GM19238 (cell line): ENCODE results near the gene VWA8.
A peak's percentile ranks its signal among the peaks of the same experiment; 100 is the strongest.

Experiments used
- DNase-seq: peaks from one replicate; pipeline ENCODE4 v3.0.0; 2011; ENCODE audit warnings: low spot score; ENCODE audit not compliant: insufficient read length

VWA8 gene

DNA sequence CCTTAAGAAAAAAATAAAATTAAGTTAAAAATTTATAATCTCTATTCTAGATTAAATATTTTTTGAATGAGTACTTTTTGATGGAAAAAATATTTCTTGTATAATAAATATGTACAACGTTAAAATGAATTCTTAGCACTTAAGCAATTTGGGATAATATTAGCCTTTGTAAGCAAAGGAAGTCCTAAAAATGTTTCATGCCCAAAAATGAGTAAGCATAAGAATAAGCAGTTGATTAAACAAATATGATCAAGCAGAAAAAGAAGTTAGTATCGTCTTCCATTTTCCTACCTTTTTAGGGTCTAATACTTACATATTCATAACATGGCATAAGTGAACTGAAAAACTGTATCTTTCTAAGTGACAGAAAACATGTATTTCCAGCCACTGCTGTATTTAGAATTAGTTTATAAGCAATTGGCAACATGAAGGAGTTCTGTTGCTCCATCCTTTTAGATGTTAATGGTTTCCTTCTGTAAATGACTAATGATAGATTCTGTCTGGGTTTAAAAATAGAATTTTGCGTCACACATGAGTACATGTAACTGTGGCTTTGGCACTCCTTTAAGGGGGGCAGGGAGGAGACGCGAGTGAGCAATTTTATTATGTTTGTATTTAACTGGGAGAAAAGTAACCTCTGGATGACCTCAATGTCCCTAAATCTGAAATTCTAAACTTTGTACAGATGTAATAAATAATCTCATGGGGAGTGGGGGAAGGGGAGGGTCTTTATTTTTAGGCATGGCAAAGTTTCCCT, 266.2 kb downstream of the VWA8 start:
- peak; percentile 1 for DNase-seq

DNA sequence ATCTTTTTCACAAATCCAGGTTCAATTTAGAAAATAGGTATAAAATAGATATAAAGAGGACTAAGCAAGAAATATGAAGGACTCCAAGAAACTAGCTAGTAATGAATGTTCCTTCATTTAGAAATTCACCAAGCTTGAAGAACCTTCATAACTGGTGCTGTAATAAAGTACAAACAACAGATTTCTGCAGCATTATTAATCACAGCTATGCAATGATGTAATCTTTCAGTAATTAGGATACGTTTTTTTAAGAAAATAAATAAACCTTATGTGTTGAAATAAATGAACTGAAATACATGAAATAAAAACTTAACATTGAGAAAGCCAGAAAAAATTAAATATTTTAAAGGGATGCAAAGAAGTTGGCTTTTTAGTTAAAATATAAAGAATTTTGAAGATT, 267.5 kb downstream of the VWA8 start:
- no peak for DNase-seq

DNA sequence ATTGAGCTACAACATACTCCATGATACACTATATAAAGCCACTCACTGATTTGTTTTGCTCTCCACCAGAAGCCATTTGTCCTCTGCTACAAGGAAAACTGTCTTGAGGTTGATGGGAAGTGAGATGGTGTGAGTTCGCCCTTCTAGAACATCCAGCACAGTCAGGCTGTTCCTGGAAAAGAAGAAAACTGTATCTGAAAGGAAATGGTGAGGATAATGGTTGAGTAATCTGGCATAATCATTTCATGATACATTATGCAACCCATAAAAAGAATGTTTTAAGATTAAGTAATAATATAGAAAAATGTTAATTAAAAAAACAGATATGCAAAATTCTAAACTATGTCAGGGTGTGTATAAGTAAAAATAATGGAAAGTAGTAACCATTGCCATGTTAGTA, 269.6 kb downstream of the VWA8 start:
- no peak for DNase-seq

DNA sequence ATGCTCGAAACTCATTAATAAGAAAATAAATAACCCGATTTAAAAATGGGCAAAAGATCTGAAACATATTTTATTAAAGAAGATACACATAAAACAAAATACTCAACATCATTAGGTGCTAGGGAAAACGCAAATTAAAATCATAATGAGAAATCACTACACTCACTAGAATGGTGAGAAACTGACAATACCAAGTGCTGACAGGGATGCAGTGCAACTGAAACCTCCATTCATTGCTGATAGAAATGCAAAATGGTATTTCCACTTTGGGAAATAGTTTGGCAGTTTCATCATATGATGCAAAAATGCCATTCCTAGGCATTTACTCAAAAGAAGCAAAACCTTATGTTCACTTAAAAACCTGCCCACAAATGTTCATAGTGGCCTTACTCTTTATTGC, 278.1 kb downstream of the VWA8 start:
- DNase-seq: no peak

DNA sequence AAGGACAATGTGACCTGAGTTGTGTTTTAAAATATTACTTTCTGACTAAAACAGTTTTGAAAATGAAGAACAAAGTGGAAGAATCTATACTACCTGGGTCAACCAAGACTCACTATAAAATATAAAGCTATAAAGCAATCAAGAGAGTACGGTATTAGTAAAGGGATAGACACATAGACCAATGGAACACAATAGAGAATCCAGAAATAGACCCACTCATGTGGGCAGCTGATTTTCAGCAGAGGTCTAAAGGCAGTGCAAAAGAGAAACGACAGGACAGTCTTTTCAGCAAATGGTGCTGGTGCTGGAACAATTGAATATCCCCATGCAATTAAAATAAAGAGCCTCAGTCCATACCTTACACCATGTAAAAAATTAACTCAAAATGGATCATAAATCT, 278.9 kb downstream of the VWA8 start:
- no peak for DNase-seq

DNA sequence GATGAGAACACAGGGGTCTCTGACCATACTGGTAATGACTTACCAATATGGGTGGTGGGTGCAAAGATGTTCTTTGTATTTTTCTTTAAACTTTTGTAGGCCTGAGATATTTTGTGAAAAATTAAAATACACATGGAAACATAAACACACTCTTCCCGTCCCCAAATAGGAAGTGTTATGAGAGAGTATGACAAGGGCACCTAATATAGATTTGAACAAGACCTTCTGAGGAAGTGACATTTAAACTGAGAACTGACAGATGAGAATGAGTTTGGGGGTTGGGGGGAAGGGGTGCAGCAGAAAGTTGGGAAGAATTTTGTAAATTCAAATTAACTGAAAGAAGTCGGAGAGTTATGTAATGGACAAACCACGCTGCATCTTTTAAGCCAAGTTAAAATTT, 279.3 kb downstream of the VWA8 start:
- no peak for DNase-seq

DNA sequence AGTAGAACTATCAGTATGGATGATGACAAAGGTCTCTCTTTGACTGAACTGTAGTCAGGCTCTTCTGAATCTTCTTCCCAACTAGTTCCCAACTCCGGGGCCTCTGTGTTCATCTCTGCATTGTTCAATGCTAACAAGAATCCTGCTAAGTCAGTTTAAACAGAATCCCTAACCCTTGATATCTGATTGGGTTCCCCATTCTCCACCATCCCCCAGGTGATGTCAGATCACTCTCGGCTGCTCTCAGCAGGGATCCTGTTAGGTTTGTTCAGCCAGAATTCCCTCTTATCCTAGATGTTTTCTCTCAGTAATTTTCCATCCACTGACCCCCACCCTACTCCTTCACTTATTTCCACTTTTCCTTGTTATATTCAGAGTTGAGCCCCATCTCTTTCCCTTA, 280.0 kb downstream of the VWA8 start:
- no peak for DNase-seq

DNA sequence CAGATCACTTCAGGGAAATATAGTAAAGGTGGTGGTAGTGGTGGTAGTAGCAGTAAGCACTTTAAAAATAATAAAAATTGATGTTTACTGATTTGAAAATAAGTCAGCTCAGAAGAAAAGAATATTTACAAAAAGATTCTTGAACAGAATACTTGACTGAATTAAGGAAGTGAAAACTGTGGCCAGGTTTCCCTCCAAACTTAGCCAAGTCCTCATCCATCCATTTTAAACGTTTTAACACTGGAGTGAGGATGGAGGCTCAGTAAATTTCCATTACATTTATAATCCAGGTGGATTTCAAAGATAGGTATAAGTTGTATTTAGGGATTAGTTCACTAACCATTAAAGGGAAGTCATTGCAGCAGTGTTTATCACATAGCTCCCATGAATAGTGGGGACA, 282.1 kb downstream of the VWA8 start:
- no peak for DNase-seq

DNA sequence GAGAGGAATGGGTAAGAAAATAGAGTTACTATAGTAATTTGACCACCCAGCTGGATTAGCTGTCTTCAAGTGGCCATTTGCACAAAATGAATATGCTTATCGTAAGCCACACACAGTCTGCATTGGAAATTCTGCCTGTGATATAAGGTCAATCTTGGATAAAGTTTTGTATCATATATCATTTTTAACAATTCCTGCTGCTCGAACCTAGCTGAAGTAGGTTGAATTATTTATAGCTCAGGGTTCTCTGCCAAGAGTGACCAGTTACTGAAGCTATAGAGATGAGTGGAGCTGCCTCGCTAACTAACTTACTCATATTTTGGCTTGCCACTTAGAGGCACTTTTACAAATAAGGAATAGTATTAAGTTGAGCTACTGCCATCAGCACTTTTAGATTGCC, 282.7 kb downstream of the VWA8 start:
- no peak for DNase-seq

DNA sequence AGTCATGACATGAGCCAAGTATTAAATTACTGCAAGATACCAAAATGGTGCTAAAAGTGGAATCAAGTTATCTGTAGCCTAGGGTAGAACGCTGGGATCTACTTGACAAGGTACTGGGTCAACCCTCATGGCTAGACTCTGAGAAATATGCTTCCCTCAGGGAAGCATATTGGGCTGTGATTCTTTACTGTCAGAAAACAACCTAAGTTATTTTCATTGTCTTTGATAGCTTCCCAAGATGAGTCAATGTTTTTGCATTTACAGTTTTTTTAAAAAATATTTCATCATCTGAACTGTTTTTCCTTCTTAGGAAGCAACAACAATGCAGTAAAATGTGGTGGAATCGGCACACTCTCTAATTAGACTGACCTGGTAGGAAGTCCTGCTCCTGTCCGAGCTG, 285.6 kb downstream of the VWA8 start:
- DNase-seq: no peak

DNA sequence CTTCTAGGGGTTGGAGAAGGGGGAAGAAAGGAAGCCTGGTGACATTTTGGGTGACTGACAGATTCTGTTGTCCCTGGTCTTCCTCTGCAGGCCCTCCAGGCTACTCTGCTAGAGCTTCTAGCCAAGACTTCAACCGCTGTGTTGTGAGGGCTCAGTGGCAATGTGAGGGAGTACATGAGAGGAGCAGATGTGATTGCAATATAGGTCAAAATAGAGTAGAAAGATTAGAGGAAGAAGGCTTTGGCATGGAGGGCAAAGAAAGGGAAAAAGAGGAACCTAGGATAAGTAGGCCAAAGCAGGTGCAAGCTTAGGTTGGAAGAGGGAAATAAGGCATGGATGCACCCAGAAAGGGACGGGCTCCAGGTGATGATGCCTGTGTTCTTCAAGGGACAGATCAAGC, 286.7 kb downstream of the VWA8 start:
- no peak for DNase-seq

DNA sequence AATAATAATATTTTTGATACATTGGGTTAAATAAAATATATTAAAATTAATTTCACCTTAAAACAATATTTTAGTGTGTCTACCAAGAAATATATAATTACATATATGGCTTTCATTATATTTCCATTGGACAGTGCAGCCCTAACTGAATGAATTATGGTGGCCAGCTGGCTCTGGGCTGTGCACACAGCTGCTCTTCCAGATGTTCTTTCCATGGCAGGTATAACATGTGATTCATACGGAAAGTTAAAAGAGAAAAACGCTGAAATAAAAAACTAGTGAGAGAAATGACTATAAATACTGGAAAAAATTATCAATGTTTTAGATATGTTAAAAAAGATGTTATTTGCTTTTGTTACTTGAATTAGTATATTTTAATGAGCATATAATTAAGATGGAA, 287.3 kb downstream of the VWA8 start:
- DNase-seq: no peak

DNA sequence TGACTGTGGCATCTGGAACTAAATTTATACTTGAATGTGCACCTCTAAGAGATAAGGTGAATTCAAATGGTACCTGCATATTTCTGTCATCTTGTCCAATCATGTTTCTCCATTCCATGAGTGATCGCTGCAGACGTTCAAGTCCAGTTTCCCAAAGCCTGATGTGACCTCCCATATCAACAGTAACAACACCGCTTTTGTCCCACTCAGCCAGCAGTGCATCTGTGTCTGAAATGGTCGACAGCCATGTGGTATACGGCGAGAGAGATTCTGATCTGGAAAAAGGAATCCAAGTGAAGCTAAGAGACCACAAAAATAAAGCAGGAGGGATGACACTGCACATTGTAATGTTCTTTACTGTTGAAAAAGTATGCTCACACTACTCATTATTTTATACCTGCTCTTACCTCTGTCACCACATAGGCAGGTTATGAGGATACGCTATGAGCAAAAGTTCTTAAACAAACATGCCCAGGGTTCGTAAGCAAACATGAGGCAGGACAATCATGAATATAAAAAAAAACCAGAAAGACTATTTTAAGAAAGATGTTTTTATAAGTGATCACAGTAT, 290.0 kb downstream of the VWA8 start:
- no peak for DNase-seq

DNA sequence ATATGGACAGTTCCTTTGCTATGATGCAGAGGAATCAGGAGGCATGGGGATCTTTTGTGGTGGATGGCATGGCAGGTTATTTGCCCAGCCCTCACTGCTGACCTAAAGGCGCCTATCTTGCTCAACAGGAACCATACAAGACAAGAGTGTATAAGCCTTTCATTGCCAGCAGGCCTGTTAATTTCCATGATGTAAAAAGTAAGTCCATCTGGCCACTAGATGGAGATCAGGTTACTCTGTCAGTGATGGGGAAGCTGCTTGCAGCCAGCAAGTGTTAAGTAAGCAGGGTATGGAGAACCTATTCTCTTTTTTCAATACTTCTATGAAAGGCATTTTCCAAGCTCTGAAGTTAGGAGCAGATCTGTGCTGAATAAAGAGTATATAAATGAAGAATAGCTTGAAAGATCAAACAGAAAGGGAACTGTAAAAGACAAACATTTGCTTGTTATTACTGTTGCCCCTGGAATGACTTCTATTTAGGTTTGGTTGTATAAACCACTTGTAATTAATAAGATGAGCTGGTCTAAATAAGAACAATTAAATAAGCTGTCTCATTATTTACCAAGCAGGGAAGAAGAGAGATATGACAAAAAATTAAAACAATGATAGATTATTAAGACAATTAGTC, 292.7 kb downstream of the VWA8 start:
- DNase-seq: peak; percentile 27

DNA sequence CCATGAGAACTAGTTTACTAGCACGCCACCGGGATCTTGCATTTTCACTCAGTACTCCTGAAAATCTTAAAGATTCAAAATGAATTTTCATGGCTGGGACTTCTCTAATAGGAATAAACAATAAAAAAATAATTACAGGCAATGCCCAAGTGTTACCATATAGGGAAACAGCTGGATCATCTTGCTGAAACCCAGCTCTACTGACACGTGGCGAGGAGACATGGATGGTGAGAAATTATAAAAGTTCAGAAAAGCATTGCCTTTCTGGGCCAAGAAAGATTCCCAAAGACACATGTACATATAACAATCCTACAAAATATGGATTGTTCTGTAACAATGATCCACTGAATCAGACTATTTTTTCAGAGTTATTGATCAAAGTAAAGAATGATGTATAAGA, 294.3 kb downstream of the VWA8 start:
- DNase-seq: no peak

DNA sequence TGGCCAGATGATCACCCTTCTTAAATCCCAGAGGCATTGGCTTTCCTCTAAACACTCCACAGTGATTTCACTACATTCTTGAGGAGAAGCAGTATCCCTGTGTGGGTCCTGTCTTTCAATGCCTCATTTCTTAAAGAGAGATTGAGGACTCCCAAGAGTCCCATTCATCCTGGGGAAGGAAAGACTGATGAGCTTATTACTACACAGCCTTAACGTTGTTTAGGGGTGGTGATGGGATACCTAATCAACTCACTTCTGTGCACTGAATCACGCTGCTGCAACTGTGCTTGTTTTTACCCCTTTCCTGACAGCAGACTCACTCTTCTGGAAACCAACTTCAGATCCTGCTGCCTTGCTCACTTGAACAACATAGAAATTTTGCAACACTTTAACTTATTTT, 300.5 kb downstream of the VWA8 start:
- DNase-seq: no peak

DNA sequence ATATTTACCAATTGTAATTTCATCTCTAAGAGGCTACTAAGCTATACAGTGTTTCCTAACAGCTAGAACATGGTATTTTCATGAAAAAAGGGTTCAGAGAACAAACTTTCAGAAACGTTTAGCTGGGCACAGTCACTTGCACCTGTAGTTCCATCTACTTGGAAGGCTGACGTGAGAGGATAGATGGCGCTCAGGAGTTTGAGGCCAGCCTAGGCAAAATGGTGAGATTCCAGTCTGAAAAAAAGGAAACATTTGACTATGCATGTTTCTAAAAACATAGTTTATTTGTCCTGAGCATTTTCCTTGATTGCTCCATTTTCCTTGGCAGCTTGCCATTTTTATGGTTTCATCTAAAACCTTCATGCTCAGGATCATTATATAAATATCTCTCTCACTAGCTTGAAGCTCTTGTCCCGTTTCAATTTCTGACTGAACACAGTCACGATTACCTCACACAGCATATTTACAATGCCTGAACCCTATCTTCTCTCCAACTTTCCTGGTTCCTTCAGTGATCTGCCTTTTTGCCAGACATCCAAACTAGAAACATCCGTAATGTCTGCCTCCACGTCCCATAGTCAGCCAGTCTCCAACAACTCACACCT, 302.8 kb downstream of the VWA8 start:
- no peak for DNase-seq

DNA sequence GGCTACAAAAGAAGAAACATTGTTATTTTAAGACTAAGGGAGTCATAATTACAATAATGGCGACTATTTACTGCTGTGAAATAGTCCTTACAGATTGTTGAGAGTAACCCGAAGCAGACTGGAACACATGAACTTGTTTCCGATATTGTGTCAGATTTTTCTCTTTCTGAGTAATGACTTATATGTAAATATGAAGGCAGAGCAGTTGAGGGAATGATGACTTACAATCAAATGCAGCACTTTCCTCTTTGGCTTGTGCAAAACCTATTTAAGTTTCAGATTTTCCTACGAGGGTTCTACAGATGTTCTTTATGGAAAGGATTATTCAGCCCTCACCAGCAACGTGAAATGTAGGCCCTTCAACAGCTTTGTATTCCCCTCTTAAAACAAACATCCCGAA, 304.9 kb downstream of the VWA8 start:
- DNase-seq: no peak

DNA sequence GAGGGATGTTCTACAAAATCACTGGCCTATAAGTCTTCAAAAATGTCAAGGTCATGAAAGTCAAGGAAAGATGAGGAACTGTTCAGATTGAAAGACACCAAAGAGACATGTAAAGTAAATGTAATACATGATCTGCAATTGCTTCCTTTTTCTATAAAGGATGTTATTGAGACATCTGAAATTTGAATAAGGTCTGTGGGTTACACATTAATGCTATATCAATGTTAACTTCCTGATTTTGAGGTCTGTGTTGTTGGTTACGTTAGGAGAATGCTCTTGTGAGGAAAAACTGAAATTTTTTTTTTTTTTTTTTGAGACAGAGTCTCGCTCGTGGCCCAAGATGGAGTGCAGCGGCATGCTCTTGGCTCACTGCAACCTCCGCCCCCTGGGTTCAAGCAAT, 306.1 kb downstream of the VWA8 start:
- DNase-seq: no peak

DNA sequence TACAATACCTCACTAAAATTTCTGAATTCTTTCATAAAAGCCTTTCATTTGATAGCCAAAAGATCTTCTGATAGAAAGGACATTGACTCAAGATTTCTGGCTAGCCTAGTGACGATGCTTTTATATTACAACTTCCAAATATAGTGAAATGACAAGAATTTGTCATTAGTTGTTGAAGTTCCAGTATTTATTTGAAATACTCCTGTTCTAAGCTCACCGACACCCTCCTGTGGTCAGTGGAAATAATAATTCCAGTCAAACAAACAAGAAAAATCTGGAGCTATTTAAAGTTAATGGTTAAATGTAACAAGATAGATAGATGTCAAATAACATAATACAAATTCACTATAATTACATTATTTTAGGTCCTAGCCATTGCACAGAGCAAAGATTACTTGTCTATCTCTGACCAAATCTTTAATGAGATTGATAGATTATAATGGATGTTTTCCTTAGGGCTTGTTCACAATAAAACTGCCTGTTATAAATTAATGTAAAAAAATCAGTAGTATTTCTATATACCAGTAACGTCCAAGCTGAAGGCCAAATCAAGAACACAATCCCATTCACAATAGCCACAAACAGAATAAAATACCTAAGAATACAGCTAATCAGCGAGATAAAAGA, 308.1 kb downstream of the VWA8 start:
- peak; percentile 6 for DNase-seq

DNA sequence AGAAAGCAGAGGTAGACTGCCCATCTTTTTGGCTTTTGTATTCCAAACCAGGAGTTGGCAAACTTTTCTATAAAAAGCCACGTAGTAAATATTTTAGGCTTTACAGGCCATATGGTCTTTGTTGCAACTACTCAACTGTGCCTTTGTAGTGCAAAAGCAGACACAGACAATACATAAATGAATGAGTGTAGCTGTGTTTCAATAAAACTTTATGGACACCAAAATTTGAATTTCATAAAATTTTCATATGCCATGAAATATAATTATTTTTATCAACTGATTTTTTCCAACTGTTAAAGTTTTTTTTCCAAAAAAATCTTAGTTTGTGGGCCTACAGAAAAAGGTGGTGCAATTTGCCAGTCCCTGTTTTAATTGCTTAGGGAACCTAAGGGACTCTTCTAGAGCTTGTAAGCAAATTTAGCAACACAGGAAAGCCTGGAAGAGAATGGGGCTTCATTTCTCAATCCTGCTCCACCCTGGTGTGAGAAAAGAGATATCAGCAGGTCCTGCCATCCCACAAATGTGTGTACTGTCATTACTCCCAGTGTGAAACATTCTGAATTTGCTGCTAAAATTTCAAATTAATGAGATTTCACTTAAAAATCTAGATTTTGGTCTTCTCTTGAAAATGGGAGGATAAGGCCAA, 309.4 kb downstream of the VWA8 start:
- DNase-seq: no peak

DNA sequence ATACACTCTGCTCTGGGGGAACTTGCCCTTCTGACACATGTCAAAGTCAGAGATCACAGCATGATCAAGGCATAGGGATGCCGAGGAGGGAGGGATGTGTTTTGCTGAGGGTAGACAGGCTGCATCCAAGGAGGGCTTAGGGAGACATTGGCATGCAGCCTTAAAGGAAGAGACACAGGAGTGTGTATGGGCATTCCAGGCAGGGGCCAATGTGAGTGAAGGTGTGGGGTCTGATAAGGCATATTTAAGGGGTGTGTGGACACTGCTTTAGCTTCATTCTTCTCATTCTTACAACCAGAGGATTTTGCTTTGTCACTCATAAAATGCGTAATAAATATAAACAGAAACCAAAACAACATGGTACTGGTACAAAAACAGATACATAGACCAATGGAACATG, 310.2 kb downstream of the VWA8 start:
- DNase-seq: no peak
